Measurements from ENCODE around the gene TESMIN.

DNA sequence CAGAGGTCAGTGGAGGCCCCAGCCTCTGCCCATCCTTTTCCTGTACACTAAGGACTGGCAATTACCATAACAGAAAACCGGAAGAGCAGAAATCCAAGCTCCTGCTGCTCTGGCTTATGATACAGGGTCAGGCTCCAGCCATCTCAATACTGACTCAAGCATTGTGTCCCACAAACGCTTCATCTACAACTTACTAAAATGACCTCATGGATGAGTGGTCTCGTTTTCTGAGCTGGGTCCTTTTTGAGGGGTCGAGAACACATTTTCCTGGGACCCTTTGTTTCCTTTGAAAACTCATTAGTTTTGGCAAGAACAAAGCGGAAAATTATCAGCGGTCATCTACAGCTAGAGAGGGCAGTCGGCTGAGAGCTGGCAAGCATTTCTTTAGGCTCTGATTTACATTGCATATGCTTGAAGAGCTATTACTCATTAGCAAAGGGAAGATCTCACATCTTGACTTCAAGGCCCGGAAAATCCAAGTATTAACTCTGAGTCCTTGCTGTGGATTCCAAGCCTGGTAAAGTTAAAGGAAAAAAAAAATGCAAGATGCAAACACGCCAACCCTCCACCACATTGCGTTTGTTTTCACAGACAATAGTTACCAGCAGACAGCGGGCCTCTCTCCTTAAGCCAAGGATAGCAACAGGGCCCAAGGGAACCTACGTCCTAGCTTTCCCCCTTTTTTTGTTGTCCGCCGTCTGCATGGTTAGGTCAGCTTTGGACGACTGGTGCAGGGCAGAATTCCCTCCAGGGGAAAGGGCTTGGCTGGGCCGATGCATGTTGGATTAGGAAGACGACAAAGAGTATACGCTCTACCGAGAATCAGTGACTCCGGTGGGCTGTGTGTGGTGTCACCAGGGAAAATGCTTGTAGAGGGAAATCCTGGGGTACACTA is 1.8 kb downstream of the TESMIN start:
- TF ChIP-seq POLR2A (IDR thresholded peaks at IDR 0.05; ENCODE audit: low read length) = no peak
- TF ChIP-seq GATA1 (IDR thresholded peaks at IDR 0.05; ENCODE audit: low read depth, low read length) = no peak
